HCEC 1CT (cell line): Measurements from ENCODE around the gene ATG16L1.

Experiments used
- DNase-seq: peaks from one replicate; pipeline ENCODE4 v3.0.0-alpha.2; 2017

ATG16L1 gene

DNA sequence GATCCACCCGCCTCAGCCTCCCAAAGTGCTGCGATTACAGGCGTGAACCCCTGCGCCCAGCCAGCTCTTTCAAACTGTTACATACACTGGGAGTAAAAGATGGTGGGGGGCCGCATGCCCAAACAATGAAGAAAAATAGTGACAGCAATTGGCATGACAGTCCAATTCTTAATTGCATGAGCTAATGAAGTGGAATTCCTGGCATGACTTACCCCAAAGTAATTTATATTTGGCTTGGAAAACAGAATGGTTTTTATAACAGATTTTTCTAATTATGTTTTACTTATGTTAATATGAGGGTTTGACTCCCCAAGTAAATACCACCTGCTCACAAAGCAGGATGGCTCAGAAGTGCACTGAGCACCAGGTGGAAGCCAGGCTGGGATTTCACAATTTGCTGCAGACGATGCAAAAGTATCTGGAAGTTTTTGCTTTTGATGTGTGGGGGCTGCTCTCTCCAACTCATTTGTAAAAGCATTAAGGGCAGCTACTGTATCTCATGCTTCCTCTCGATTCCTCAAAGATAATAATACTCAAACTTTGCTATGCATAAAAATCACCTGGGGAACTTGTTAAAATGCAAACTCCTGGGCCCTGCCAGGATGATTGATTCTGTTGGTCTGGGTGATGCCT is 24.0 kb upstream of the ATG16L1 start:
- no peak for DNase-seq

DNA sequence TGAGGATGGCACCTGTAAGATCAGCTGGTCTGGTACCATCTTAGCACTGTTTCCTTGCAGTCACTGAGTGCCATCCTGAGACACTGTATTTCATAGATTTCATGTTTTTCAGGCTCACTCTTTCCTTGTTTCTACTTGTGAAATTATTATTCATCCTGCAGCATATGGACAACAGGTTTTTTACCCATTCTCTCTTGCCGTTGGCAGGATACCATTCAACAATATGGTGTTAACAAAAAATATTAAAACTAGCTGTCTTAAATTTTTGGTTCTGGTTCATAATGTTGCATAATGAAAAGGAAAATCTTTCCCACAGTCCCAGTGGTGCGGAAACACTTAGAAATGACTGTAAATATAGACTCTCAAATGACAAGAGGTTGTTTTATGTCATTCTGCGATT is 23.1 kb upstream of the ATG16L1 start:
- no peak for DNase-seq

DNA sequence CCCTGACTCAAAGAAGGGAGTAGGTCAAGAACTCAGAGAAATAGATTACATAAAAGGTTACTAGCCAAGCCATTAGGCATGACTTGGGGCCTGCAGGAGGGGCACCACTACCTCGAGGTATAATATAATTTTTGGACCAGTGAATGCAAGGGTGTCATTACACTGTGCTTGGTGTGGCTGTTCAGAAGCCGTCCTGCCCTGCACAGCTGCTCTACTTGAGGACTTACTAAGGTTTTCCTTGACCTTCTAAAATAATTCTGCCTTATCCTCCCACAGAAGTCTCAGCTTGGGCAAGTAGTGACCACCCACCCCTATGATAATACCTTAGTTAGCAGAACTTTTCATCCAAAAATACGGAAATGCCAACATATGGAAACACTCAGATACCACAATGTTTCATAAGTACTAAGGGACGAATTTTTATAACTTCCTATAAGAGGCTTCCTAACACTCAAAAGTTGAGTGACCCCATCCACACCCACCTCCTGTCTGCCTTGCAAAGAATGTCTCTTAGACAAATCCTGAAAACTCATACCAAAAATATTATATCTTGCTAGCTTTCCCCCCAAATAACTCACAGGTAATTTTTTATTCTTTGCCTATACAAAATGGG is 17.7 kb upstream of the ATG16L1 start:
- DNase-seq = no peak

DNA sequence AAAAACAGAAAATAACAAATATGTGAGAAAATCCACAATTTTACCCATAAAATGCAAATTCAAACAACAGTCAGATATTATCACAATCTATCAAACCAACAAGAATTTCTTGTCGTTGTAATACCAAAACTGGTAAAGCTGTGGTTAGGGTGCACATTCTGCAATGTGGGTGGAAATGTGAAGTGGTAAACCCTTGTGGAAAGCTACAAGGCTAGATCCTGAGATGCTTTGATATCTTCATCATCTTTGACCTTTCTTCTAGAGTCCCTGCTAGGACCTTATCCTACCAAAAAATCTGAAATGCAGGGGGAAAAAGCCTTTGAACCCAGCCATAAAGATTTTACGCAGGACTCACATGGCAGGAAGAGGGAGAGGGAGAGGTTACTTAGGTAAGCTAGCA is 17.2 kb upstream of the ATG16L1 start:
- DNase-seq = no peak

DNA sequence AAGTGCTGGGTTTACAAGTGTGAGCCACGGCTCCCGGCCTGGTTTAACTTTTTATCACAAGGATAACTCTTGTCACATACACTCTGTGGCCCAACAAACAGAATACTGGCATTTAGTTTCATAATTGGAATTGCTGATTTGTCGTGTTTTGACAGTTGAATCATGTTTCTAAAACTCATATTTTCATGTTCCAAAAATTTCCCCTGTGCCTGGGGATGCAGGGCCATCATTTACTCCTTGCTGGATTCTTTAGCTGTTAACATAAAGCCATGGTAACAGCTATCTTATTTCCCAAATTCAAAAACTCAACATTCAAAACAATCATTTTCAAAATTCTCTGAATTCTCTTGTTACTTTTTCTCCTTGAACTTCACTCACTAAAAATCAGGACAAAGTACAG is 16.5 kb upstream of the ATG16L1 start:
- DNase-seq = no peak

DNA sequence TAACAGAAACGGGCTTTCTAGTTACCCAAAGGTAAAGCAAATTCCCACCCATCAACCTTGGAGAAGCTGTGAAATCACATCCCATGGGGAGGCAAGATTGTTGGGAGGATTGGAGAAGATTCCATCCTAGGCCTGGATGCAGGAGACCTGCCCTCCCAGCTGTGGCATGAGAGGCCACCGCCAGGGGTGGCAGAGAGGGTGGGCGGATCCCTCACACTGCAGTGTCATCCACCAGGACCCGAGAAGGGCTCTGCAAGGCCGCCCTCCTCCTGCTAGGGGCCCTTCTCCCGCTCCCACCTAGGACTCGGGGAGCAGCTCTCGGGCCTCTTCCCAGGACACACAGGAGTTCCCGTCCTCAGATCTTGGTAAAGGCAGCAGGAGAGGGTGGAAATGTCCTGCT is 15.5 kb upstream of the ATG16L1 start:
- no peak for DNase-seq

DNA sequence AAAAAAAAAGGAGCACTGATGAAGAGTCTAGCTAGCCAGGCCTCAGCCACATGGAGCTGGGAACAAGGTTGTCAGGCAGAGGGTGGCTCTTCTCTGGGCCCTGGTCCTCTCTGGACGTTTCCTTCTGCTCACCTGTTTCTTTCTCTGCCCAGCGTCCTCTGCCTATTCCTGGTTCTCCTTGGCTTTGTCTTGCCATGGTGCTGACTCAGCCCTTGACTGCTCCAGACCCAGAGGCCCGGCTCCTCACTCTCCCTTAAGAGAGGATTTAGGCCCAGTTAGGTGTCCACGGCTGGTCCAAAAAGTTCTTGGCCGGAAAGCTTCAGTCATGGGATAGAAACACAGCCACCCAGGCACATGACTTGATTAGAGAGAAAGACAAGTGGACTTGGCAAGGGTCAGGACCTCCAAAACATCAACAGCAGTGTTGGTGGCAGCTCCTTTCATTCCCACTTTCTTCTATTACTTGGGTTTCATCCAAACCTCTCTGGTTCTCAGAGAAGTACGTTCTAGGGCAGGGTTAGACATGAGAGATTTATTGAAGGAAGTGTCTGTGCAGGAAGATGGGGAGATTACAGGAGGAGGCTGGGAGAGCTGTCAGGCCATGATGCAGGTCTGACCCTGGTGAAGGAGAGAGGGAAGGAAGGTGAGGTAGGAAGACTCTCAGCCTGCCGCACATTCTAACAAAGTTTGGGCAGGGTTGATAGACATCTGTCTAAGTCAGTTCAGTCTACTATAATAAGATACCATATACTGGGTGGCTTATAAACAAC is 14.5 kb upstream of the ATG16L1 start:
- no peak for DNase-seq

DNA sequence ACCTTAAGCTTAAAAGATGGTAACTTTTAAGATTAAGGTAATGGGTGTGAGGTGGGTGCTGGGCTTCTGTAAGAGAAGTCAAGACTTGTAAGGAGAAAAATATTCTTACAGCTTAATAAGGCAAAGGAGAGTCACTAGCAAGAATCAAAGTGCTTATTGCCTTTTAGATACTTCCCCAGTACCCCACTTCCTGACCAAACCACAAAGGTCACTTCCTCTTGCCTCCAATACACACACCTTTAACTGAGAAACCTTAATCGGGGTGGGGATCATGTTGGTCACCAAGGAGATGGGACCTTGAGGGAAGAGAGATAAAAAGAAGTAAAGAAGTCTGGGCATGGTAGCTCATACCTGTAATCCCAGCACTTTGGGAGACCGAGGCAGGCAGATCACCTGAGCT is 10.6 kb upstream of the ATG16L1 start:
- DNase-seq = no peak

DNA sequence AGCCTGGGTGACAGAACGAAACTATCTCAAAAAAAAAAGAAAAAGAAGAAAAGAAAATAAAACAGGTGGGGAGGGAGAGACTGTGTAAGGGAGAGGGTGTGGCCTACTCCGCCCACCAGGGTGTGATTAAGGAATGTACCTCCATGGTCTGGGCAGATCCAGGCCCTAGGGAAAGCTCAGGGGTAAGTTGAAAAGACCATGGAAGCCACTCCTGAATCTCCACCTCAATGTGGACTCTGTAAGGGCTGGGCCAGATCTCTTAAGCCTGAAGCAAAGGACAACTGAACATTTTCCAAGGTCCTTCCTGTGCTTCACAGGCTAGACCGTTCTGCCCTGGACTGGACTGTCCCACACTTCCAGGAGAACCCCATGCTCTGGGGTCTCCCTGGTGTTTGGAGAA is 9.7 kb upstream of the ATG16L1 start:
- DNase-seq = no peak

DNA sequence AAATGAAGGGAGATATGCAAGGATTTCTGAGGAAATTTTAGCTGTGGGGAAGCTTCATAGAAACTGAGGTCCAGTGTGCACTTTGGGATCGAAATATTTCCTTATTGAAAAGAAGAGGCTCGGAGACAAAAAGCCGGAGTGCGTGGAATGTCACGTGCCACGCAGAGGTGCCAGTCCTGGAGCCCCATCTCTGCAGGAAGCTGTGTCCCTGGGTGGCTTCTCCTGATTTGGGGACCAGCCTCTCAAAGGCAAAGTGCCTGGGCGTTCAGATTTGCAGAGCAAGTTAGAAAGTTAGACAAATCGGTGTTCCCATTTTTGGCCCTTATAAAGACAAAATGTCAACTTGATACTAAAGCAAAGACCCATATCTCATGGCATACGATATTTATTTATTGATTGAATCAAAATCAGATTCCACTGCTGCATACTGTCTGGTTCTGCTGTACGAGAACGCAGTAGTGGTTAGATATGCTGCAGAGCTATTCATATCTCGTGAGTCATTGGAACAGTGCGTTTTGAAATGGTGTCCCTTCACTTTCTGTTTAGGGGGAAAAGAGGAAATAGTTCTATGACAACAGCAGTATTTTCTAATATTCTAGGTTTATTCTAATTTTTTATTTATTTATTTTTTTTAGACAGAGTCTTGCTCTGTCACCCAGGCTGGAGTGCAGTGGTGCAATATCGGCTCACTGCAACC is 9.1 kb upstream of the ATG16L1 start:
- DNase-seq = no peak

DNA sequence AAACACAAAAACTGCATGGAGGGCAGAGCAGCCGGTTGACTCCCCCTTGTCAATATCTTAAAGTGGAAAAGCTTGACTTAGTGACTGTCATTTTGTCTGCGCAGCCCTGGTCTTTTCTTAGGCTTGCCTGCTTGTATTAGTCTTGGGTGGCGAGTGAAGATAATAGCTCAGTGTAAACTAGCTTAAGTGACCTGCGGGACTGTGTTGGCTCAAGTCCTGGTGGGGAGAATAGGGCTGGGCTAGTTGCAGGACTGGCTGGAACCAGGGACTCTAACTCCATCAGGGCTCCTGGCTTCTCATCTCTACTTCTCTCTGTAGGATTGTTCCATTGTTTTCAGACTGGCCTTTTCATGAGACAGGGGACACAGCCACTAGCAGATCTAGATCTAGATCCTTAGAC is 8.1 kb upstream of the ATG16L1 start:
- no peak for DNase-seq

DNA sequence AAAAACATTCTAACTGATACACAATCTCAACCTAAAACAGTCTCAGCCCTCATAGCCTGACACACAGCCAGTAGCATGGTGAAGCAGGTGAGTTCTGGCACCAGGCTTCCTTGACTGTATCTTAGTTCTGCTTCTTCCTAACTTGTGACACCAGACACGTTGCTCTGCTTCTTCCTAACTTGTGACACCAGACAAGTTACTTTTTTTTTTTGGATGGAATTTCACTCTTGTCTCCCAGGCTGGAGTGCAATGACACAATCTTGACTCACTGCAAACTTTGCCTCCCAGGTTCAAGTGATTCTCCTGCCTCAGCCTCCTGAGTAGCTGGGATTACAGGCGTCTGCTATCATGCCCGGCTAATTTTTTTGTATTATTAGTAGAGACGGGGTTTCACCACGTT is 6.7 kb upstream of the ATG16L1 start:
- DNase-seq = peak; percentile 37

DNA sequence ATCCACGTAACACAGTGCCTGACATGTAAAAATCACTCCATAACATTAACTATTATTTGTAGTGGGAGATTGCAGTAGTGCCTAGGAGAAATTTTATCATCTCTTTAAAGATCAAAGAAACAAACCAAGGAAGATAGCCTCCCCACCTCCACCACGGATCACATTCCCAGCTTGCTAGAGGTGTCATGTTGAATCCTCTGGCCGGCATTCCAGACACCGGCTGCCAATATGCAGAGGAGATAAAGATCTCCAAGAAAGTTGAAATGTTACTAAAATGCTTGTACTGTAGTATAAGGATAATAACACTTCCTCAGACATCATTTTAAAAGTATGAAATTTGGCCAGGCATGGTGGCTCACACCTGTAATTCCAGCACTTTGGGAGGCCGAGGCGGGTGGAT is 6.1 kb upstream of the ATG16L1 start:
- no peak for DNase-seq

DNA sequence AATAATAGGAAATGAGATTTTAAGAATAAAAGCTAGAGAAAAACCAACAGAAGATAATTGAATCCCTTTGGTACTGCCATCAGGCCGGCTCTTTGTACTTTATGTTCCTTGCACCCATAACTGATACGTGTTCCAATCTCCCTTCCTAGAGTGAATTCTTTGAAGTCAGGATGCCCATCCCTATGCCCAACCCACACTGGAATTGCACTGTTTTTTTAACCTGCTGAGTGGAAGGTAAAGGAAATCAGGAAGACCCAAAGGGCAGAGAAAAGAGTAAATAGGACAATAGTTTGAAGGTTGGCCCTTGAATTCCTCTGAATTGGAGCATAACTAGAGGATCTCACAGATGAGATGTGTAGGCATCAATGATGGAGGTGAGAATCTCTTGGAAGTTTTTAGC is 4.4 kb upstream of the ATG16L1 start:
- no peak for DNase-seq

DNA sequence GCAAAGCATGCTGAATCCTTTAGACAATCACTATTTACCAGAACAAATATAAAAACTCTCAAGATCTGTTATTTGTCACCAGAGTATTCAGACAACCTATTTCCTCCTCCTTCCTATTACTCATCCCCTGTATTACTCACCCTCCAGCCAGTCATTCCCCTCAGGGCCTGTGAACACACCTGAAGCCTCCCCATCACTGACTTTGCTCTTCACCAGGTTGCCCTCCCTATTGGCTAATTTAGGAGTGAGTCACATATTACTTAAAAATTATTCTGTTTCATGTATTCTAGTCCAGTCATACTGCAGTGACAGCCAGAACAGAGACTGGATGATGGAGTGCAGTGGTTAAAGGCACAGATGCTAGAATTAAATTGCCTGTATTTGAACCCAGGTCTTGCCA is 3.7 kb upstream of the ATG16L1 start:
- no peak for DNase-seq

DNA sequence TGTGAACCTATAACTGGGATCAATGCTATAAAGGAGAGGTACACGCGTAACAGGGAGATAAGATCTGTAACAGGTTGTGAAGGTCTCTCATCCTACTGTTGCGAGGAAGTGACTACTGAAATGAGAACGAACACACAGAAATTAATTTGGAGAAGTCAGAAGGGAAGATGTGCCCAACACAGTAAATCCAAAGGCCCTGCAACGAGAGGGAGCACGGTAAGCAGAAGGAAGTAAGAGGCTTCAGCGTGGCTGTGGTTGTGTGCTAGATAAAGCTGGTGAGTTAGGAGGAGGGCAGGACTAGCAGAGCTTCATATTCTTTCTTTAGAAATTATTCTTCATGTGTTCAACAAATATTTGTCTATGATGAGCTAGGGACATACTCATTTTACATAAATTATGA is 2.5 kb upstream of the ATG16L1 start:
- no peak for DNase-seq

DNA sequence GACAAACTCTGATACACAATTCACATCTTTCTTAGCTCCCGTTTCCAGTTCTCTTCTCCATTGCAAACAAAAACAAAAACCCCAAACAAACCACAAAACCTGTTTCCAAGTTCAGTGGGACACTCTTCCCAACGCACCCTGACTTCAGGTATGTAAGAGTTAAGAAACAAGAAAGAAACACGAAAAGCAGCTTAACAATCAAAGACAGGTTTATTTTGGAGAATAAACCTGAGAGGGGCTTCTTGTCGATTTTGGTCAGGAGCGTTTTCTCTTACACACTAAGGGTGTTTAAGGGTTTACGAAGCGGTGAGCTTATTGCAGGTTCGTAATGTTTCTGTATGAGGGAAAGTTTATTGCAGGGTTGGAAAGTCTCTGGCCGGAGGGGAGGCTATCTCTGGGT is 905 bp upstream of the ATG16L1 start:
- DNase-seq = no peak

DNA sequence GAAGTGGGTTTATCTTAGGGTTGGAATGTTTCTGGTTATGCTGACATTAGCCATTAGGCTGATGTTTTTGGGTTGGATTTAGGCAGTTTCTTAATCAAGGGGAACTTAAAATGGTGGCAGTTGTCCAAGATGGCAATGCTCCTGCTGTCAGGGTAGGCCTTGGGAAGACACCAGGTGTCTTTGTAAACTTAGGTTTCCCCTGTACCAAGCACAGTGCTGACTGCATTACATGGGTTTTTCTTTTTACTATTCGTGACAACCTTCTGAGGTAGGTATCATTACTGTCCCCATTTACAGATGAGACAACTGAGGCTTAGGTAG is 528 bp upstream of the ATG16L1 start:
- no peak for DNase-seq

DNA sequence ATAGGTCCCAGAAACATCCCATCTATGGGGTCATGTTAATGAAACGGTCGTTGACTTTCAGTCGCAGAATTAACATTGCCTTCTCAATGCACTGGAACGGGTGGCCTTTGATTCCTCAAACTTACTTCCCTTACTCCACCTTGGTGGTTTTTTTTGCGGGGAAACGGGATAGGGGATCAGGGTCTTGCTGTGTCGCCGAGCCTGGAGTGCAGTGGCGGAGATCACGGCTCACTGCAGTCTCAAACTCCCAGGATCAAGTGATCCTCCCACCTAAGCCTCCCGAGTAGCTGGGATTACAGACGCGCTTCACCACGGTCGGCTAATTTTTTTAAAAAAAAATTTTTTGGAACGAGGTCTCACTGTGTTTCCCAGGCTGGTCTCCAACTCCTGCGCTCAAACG is 754 bp downstream of the ATG16L1 start:
- DNase-seq = no peak

DNA sequence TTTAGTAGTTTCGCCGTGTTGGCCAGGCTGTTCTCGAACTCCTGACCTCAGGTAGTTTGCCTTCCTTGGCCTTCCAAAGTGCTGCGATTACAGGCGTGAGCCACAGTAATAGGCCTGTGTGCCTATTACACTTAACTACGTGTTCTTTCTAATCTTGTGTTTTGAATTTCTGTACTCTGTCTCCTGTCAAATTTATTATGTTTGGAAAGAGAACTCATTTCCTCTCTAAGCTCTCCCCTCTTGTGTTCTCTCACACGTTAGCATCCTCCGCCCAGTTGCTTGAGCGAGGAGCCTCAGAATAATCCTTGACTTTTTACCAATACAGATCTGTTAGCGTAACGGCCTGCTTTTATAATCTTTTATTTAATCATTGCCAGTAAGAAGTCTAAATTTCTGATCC is 3.7 kb downstream of the ATG16L1 start:
- no peak for DNase-seq

DNA sequence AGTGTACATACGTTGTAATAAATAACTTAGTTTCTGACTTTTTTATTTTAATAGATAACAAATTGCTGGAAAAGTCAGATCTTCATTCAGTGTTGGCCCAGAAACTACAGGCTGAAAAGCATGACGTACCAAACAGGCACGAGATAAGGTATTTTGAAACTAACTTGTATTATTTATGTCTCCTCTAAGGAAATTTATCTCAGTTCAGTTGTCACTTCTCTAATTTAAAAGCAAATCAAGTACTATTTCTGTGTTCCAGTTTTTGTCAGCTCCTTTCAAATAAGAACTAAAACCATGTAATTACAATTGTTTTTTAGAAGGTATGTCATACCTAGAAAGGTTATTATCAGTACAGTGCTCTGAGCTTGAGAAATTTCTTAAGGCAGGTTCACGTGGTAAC is 4.6 kb downstream of the ATG16L1 start:
- no peak for DNase-seq

DNA sequence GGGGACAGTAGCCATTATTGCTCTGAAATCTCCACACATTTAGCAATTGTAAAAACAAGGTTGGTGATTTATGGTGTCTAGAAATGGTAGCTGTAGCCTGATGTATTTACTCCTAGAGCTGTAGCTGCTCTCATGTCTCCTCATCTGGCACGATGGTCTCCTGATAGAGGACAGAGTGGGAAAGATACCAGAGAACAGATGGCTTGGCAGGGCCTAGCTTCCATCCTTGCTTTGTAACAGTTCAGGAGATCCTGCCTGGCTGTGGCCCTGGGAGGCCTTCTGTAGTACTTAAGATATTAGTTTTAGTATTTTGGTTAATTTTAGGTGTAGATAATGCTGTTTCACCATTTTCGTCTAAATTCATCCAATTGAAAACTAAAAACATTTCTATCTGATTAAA is 6.7 kb downstream of the ATG16L1 start:
- DNase-seq = no peak

DNA sequence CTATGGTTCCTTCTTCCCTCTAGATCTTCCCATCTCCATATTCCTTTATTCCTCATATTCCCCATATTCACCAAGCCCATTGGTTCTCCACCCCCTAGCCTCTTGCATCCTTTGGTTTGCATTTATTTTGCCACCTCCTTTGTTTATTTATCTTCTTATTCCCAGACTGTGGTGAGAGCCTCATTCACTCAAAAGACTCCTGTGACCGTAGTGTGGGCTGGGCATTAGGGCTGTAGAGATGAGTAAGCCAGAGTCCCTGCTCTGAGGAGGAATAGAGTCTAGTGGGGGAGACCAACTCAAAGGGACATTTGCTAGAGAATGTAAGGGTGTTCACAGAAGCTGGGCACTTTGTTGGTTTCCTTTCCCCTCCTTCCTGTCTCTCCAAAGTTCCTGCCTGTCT is 8.3 kb downstream of the ATG16L1 start:
- DNase-seq = no peak

DNA sequence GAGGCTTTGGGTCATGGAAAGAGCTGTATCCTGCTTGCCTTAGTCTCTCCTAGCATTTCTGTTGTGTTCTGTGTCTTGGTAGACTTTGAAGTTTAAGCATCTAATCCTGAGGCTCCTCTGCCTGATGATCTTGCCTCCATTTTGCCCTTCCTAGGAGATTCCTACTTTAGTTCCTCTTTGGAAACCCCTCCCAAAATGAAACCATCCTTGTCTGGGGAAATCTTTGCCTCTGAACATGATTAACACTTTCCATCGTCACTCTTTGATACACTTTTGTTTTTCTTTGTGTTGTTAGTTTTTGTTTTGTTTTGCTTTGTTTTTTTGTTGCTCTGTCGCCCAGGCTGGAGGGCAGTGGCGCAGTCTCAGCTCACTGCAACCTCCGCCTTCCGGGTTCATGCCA is 9.2 kb downstream of the ATG16L1 start:
- no peak for DNase-seq
